CD4-positive, alpha-beta T cell treated with Interleukin-15 for 4 hours (primary cell): ENCODE data around the gene LIMS2.

ENCODE experiments used
- DNase-seq: peaks from one replicate; pipeline ENCODE4 v3.0.0-alpha.2; 2020; ENCODE audit warnings: low spot score

Gene LIMS2

DNA sequence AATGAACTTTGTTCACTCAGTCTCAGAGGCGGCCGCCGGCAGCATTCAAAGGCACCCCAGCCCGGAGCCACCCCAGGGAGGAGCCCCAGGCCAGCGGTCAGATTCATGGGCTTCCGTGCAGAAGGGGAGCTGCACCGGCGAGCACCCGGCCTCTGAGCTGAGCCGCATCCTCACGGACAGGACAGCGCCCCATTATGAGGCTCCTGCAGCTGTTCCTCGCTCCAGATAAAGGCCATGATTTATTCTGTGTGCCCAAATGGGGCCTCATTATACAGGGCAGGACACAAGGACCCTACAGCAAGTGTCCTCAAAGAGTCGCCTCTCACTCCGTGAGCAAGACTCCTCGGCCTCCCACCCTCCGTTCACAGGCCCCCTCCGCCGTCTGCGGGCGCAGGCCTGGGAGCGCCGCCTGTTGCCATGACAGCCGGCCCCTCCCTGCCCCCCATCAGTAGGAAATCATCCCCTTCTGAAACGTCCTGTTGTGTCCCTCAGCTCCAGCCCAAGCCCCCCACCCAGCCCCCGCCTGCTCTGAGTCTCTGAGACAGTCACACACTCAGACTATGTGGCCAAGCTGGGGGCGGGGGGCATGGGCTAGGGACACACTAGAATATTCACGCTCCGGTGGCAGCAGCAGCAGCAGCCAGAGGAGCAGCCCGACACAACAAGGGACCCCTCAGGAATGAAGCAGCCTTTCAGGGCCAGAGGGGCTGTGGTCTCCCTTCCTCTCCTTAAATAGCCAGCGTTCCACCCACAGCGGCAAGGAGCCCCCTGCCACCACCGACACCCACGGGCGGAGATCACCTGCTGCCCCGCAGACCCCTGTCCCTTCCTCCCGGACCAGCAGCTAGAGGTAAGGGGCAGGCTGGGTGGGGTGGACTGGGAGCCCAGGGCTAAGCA is 29.7 kb downstream of the LIMS2 start, which contains the start of gene GPR17:
GPR17 (plus strand) TSS at position 759 of the 897 bp plus-strand sequence. CDS start 4,583 bp downstream, outside the sequence.
- DNase-seq, result no peak

DNA sequence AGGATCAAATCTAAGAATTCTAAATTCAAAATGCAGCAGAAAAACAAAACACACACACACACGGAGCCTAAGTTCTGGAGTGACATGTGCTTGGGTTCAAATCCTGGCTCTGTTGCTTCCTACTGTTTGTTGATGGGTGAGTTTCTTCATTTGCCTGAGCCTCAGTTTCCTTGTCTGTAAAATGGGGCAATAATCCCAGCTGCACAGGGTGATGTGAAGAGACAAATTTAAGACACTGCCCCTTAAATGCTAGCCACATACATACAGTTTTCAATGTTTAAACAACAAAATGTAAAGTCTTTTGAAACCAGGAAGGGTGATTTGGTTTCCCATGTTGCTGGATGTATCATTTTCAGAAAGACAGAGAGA is 30.3 kb downstream of the LIMS2 start:
- no peak for DNase-seq

DNA sequence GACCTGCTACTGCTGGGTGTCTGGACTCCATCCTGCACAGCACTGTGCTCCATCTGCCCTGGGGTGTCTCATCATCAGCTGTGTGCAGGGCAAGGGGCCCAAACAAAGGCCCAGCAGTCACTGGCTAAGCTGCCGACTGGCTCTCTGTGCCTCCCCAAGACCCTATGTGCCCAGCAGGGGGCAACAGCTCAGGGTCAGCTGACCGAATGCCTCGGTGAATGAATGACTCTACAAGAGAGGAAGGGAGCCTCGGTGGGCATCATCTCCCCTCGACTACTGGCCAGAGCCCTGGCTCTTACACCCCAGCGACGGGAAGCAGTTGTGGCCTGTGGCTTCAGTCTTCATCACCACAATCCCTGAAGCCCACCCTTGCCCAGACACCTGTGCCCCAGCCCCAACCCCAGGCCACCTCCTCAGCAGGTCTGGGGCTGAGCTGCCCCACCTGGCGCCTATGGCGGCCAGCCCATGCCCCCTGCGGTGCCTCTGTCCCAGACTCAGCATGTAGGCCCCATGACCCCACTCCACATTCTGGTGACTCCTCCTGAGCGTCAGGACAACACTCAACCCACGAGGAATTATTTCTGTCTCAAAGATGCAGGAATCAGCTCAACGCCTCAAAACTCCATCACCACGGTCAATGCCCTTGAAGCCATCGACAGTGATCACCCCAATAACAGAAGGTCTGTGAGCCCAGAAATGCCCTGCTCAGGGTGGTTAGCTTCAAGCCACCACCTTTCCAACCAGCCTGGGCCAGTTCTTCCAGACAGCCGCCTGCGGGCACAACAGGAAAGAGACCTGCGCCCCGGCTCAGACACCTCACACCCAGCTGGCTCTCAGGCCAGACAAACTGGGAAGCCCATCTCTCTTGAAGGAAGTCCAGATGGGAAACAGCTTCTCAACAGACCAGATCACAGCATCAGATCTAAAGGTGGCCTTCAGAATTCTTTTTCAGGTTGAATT is 31.0 kb downstream of the LIMS2 start:
- no peak for DNase-seq

DNA sequence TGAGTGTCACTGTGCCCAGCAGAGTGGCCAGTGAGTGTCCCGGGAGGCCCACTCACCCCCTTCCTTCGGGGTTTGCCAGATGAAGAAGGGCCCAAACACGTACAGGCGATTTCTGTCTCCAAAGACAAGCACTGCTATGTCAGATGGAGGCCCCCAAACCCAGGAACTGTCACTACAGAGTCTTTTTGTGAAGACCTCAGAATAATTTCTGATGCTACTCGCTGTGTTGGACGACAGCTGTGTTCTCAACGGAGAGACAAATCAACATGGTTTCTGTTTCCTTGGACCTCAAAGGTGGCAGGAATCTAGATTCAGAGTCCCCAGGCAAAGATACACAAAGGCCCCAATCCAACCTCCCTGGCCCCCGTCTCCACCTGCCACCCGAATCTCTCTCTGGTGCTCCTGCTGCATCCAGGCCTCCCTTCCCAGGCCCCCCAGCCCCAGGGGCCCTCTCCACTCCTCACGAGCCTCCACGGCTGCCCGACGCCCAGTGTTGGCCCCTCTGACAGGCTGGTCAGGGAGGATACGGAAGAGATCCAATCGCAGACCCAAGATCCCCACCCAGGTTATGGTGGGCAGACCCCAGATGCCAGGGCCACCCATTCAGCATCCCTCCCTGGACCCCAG is 31.8 kb downstream of the LIMS2 start:
- DNase-seq, result no peak

DNA sequence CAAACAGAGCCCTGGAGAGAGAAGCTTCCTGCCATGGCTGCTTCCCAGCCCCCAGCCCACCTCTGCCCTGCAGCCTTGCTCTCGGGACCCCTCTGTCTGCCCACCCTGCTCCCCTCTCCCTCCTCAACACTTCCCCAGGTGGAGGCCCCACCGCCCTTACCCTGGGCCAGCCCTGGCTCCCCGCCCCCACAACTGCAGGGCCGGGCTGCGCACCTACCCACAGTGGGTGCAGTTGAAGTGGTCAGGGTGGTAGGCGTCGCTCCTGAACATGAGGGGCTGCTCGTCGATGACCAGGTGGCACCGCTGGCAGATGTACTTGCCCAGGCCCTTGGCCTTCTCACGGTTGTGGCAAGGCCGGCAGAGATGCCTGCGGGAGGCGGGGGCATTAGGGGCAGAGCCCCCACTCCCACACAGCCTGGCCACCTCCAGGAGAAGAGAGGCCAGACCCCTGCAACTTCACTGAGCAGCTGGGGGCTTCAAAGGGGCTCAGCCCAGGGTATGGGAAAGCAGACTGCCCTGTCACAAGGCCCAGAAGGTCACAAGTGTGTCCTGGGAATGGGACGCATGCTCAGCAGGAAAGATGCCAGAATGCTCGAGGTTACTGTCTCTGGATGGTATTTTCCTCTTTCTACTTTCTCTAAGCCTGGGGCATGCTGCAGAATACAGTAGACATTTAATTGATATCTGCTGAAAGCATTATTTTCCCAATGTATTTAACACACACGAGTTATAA is 32.5 kb downstream of the LIMS2 start:
- DNase-seq, result no peak

DNA sequence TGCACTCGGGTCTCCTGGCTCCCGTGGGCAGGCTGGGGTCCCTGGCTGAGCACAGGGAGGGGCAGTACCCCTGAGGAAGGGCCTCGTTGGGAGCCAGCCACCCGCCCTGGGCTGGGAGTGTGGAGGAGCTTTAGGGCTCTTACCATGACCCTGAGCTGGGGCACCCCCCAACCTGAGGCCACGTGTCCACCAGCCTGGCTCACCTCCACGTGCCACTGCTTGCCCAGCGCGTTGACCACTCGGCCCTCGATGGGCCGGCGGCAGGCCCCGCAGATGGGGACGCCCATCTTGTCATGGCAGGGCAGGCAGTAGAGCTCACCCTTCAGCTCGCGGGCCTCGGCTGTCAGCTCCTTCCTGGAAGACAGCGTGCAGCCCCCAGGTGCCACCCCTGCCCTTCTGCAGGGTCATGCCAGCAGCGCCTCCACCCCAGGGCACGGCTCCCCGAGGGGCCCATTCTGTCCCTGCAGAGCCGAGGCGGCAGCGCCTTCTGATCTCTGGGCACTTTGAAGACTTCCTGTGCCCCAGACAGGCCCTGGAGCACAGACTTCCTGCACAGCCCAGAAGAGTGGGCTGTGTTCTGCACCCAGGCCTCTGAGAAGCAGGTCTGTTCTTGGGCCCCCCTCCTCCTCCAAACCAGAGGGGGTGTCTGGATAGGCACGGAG is 33.4 kb downstream of the LIMS2 start:
- peak; percentile 47 for DNase-seq

DNA sequence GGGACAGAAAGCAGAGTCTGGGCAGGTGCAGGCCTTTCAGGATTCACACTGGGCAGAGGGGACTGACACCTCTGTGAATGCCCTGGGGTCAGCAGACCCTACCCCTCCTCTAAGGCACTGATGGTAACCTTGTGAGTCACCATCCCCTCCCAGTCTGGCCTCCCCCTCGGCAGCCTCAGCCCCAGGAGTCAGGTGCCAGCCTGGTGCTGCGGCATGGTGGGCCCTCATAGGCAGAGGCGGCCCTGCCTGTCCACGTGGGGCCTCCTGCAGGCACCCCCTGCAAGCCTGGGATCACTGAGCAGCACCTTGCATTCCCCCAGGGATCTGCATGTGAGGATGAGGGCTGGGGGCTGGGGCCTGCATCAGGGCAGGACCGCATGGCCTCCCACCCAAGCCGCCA is 34.2 kb downstream of the LIMS2 start:
- DNase-seq, result no peak

DNA sequence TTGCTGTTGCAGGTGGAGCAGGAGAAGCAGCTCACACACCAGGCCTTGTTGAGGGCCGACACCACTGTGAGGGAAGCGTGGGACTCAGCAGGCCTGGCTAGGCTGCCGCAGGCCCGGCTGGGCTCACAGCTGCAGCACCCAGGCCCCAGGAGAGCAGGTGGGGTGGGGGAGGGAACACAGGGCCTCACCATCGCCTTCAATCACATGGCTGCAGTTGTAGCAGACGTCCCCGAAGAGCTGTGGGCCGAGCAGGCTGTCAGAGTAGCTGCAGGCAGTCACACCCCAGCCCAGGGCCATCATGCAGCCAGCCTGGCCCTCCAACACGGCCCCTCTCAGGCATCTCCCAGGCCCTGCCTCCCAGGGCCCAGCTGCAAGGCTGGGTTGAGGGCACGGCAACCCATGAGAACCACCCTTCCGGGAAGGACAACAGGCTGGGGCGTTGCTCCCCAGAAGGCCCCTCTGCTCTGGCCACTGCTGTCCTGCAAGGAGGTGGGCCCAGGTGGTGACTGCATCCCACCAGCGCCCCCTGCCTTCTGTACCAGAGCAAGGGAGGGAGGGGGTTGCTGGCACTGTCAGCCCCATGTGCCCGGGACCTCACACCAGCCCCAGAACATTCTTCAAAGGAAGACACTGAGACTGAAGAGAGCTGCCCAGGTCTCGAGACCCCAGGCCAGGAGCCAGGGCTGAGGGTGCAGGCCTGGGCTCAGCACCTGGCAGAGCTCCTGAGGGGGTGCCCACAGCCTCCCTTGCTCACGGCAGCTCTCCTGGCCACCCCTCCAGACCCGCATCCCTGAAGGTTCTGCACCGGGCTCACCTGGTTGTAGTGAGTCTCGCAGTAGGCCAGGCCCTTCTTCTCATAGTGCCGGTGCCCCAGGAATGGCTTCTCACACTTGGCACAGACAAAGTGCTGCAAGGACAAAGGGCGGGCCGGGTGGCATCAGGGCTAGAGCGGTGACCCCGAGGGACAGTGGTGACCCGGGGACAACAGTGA is 35.0 kb downstream of the LIMS2 start:
- DNase-seq, result peak; percentile 20

DNA sequence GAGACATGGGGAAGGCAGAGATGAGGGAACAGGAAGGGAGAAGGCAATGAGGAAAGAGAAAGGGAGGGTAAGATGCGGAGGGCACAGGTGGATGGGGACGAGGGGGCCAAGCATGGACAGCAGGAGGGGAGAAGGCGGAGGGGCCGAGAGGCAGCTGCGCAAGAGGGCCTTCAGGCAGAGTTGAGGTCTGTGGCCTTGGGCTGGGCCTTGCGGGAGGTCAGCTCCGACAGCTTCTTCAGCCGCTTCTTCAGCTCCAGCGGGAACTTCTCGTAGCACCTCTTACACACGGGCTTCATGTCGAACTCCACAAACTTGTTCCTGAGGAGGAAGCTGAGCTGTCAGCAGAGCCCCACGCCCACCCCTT is 36.2 kb downstream of the LIMS2 start:
- DNase-seq, result no peak

DNA sequence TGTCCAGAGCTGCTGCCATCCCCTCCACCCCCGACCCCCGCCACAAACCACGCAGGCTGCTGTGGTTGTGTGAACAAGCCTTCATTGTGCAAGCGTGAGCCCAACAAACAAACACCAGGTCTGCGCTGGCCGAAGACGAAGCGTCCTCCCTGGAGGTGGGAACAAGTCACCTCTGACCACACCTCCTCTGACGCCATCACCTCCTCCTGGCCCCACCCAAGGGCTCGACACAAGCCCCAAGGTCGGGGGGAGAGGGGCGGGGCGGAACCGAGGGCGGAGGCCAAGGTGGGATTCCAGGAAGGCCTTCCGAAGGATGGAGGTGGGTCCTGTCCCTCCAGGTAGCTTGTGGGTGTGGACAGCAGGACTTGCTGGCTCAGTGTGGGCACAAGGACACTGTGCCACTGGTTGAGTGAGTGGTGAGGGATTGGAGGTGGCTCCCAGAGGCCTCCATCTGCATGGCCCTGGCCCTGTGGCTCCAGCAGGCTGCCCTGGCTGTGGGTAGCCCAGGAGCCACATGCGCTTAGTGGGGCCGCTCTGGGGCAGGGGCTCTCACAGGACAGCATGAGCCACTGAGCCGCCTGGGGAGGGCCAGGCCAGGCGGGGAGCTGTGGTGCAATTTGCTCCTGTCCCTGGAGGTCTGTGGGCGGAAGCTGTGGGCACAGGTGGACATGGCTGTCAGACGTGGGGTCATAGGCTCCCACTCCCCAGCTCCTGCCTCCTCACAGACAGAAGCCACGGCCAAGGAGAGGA is 36.8 kb downstream of the LIMS2 start:
- DNase-seq, result no peak

DNA sequence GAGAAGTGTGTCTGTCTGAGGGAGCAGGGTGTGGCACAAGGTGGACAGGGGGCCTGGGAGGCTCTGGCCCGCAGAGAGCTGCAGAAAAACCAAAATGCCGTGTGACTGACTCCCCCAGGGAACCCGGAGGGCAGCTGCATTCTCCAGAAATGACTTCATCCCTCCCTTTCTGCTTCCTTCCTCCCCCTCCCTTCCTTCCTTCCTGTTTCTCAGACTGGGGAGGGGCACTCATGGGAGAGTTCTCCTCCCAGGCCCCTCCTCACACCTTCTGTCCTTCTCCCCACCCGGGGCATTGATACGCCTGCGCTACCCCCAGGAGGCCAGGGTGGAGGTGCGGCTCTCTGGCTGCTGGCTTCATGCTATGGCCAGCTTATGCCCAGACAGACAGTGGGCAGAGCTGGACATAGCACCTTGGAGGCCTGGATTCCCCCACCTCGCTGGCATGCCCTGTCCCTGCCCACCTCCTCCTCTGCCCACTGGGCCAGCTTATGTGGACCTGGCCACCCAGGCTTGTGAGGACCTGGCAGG is 37.5 kb downstream of the LIMS2 start:
- no peak for DNase-seq

DNA sequence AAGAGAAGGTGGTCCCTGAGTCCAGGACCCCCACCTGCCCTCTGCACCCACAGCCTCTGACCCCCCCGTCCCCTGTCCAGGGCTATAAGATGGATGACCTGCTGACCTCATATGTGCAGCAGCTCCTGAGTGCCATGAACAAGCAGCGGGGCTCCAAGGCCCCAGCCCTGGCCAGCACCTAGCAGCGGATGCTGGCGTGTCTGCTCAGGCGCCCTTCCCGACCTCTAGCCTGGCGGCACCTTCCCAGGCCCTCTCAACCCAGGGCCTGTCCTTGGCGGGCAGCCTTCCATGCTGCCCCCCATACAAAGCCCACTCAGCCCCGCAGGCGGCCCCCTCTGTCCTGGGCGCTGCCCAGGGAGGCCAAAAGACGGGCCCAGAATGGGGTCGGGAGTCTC is 38.1 kb downstream of the LIMS2 start:
- no peak for DNase-seq

DNA sequence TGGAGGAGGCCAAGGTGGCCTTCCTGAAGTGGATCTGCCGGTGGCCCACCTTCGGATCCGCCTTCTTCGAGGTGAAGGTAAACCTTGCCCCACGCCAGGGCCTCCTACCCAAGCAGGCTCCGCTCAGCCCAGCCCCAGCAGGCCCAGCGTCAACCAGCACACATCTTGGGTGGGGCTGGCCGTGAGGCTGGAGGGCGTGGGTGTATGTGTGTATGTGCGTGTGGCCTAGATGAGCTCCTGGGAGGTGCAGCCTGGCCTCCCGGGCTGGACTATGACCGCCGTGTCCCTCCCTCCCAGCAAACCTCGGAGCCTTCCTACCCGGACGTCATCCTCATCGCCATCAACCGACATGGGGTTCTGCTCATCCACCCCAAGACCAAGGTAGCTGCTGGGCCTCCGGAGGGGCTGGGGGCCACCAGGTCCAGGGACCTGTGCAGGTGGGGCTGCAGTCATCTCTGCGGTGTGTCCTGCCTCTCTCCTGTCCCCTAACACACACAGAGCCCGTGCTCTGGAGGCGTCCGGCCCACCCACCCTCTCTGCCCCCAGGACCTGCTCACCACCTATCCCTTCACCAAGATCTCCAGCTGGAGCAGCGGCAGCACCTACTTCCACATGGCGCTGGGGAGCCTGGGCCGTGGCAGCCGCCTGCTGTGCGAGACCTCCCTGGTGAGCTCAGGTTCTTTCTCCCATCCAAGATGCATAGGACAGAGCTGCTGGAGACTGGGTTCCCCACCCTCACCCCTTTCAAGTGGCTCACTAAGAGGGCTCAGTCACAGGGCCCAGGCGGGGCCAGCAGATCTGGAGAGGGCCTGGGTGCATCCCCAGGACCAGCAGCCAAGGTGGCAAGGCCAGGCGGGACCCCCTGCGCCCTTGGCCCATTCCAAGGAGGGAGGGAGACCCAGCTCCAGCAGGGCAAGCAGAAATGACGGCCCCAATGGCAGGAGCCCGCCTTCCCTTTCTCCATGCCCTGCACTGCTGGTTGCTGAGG is 38.8 kb downstream of the LIMS2 start:
- no peak for DNase-seq

DNA sequence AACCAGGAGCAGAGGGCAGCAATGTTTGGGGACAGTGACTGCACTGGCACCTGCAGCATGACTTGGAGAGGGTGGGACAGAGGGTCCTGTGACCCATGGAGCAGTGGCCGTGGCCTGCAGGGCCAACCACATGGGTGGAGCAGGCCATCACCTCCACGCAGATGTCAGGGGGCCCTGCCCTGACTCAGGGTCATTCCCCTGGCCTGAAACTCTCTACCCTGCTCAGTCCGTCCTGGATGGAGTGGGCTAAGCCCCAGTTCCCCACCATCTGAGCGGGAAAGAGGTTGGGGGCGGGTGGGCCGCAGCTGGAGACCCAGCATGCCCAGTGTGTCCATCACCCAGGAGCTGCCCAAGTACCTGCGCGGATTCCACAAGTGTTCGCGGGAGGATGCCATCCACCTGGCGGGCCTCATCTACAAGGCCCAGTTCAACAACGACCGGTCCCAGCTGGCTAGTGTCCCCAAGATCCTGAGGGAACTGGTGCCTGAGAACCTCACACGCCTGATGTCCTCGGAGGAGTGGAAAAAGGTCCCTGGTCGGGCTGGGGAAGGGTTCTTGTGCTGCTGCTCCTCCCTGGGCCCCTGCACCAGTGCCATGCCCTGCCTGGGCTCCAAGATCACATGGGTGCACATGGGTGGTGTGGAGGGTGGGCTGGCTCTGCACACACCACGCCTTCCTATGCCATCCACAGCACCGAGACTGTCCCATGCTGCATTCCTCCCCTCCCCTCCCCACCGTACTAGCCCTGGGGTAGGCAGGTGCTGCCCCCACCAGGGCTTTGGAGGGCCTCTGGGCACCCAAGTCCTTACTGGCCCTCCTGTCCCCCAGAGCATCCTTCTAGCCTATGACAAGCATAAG is 39.7 kb downstream of the LIMS2 start:
- DNase-seq, result no peak

DNA sequence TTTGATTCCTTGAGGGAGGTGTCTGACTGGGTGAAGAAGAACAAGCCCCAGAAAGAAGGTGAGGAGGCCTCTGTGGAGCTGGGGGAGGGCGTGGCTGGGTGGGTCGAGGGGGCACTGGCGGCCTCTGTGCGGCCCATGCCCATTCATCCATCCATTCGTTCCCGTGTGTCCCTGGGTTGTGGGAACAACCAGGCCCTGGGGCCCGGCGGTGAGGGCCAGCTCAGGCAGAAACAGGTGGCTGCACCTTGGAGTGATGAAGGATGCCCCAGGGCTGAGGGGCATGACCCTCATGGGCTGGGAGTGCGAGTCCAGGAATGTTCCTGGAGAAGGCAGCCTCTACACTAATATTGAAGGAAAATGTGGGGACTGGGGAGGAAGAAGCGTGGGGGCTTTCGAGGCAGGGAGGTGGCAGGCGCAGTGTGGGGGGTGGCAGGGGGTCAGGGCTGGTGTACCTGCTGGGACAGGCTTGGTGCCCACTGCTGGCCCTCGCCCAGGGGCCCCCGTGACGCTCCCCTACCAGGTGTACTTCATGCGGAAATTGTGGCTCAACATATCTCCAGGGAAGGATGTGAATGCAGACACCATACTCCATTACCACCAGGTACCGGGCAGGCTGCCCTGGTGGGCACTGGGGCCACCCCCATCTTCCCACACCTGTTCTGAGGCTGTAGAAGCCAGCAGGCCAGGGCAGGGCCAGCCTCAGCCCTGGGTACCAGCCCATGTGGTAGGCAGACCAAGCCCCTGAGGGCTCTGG is 40.5 kb downstream of the LIMS2 start:
- DNase-seq, result no peak

DNA sequence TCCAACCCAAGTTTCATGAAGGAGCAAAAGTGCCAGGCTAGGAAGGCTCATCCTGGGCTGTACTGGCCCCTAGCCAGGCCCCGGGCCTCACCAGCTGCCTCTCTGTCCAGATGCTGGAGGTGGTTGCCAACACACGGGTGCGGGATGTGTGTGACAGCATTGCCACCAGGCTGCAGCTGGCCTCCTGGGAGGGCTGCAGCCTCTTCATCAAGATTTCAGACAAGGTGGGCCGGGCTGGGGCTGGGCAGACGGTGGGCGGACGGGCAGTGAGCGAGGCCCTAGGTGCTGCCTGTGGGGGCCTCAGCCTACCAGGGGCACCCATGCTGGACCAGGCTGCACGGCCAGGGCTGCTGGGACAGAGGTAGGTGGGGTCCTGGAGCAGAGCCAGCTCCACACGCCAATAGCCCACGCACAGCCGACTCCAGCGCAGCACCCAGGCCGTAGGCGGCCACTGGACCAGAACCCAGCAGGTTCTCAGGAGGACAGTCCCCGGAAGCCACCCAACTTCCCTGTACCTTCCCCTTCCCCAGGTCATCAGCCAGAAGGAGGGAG is 41.2 kb downstream of the LIMS2 start:
- DNase-seq, result no peak
